ENCODE data around the gene TMEM121B.
"Not testable (repeated sequence)": the region's sequence is repeated elsewhere in the genome, so short reads cannot be mapped to it uniquely, and the experiment has no call there.

Gene TMEM121B

DNA sequence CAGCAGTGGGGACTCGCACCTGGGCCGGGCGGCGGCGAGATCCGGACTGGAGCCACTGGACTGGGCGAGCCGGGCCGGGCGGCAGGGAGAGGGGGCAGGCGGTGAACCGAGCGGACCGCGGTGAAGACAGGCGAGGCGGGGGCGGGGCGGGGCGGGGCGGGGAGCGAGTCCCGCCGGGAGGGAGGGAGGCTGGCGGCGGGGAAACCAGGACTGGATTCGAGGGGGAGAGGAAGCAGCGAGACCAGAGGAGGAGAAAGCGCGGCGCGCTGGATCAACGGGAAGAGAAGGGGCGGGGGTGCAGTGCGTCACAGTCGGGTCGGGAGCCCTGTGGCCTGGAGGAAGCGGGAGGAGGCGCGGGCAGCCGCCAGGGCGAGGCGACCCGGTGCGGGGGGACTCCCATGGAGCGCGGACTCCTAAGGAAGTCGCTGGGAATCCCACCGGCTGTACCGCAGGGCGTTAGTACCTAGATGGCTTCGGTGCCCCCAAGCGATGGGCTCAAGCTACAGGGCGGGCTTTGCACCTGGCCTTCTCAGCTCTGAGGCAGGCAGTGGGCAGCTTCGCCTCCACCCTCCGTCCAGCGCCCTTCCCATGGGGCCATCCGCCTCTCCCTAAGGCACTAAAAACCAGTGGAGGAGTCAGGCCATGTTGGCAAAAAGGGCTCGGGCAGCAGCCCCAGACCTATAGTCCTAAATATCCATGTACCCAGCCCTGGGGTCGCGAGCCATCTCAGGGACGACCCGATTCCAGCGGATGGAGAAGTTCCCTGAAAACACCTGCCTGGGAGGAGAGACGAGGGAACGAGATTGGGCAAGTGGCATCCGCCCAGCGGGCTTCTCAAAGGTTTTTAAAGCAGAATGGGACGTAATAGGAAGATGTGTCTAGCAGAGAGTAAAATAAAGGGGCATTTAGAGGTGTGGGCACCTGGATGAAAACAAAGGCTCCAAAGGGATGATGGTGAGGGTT lies at the start of gene TMEM121B:
Gene TMEM121B (minus strand): TSS at position 128 of the 963 bp plus-strand sequence. CDS start 233 bp downstream, outside the sequence.
- in situ Hi-C loops (cut with MboI; ENCODE audit: low sequenced_read_pairs), result no loop called here

DNA sequence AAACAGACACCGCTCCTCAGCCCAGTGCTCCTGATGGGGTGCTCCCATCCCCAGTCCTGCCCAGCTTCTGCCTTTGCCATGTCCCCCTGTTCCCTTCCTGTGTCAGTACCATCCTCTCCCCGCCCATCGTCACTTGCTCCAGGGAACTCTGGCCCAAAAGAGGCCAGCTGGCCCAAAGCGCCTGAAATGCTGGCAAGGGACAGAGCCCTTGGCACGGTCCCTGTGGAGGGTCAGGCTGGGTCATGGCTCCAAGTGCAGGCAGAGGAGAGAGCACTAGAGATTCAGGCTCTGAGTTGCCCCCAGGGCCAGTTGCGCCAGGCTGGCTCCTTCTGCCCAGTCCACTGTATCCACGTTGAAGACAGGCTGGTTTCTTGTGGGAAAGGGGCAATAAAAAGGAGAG lies 46.3 kb upstream of the TMEM121B start:
- in situ Hi-C loops (cut with MboI; ENCODE audit: low sequenced_read_pairs), result no loop called here

DNA sequence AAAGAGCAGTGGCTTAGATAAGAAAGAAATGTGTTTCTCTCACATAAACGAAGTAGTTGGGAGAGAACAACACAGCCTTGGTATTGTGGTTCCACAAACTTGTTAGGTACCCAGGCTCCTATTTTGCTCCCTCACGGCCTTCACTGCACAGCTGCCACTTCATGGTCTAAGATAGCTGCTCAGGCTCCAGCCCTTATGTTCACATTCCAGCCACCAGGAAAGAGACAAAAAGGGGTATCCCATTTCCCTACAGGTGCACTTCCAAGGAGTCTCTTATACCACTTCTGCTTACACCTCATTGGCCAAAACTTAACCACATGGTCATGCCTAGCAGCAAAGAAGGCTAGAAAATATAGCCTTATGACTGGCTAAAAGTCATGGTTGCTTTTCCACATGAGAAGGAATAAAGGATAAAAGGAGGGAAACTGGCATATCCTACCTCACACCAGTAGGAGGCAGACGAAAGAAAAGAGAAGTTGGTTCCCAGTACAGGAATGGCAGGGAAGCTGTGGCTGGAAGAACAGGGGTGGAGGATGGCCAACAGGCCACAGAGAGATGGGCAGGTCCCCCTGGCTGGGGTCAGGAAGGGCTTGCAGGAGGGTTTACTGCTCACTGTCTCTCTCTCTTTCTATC lies 43.3 kb upstream of the TMEM121B start:
- in situ Hi-C loops (cut with MboI; ENCODE audit: low sequenced_read_pairs), result no loop called here

DNA sequence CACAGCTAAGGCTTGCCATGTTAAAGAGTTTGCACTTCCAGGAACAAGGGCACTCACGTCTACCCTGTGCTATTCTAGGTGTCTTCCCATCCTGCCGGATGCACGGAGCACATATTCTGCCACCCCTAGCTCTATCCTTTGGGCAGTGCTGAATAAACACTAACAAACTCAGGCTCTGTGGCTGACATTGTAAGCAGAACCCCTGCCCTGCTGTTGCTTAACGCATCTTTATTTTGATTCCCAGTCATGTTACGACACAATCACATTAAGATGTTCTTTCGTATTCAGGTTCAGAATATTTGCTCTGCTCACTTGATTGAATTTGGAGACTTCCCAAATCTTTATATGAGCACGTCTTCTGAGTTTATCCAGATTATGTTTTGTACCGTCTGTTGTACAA lies 41.6 kb upstream of the TMEM121B start:
- in situ Hi-C loops (cut with MboI; ENCODE audit: low sequenced_read_pairs), result no loop called here

DNA sequence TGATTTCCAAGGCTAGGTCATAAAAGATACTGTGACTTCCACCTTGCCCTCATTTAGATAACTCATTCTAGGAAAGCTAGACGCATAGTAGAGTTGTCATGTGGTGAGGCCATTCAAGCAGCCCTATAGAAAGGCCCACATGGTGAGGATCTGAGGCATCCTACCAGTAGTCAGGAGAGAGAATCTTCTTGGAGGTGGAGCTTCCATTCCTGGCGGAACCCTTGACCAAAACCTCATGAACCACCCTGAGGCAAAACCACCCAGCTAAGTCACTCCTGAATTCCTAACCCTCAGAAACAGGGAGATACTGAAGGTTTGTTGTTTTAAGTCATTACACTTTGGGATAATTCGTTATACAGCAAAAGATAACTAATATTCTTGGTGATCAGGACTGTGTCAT lies 40.8 kb upstream of the TMEM121B start:
- in situ Hi-C loops (cut with MboI; ENCODE audit: low sequenced_read_pairs), result no loop called here

DNA sequence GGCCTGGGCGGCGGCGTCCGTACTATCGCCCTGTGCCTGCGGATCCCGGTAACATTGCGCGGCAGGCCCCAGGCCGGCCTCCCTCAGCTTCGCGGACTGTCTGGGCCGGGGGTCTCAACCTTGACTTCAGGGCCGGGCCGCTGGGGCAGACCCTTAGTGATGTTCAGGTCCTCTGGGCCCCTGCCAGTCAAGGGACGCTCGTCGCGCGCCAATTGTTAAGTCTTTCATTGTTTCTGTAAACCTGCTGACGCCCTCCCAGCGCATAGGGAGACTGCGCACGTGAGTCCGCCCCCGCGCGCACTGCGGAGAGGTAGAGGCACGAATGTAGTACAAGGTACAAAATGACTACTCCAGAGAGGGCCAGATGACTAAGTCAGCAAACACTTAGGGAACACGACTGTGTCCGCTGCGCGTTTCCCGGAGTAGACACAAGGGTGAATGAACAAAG lies 38.4 kb upstream of the TMEM121B start:
- in situ Hi-C loops (cut with MboI; ENCODE audit: low sequenced_read_pairs), result no loop called here

DNA sequence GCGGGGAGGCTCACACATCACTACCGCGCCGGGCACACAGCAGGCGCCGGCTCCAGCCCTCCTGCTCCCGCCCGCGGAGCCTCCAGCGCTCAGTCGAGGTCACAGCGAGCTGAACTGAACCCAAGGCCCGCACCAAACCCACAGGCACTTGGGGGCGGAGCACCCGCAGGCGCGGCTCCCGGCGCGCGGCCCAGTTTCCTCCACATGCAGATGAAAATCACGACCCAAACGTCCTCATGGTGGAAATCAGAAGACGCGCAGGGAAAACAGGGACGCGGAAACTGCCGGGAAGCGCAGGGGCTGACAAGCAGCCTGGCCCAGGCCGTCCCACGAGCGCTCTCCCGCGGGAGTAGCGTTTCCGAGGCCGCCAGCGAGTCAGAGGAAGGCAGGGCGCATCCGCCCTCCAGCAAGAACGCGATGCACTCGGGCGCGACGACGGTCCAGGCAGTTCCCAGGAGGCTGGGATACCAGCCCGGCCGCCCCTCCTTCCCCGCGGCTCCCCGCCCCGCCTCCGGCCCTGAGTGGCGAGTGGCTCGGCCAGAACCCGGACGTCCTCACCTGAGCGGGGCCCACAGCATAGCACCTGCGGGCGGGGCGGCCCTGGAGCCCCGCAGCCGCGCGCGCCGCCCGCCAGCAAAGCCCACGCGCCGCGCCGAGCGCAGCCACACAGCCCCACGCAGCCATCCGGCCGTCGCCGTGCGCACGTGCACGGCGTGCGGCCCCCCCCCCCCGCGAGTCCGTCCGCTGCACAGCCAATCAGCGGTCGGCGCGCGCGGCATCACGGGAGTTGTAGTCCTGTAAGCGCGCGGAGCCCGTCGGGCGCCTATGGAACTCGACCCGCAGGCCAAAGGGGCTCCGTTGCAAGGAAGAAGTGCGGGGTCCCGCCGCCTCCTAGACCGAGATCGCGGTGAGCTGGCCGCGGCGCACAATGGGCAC lies 37.7 kb upstream of the TMEM121B start, which contains the start of gene HDHD5:
Gene HDHD5 (minus strand): TSS at position 710 of the 936 bp plus-strand sequence. CDS start 26 bp downstream, at position 684.
- in situ Hi-C loops (cut with MboI; ENCODE audit: low sequenced_read_pairs), result no loop called here

DNA sequence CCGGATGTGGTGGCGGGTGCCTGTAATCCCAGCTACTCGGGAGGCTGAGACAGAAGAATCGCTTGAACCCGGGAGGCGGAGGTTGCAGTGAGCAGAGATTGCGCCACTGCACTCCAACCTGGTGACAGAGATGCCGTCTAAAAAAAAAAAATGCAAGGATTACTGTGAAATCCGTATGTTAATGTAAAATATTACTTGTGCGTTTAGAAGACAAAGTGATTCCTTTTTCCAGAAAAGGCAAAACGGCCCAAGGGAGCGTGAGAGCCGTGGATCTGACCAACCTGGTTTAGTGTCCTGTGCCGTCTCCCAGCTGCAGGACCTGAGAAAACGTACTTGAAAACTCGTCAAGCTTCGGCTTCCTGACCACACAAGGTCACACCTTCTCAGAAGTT lies 37.0 kb upstream of the TMEM121B start:
- in situ Hi-C loops (cut with MboI; ENCODE audit: low sequenced_read_pairs), result no loop called here

DNA sequence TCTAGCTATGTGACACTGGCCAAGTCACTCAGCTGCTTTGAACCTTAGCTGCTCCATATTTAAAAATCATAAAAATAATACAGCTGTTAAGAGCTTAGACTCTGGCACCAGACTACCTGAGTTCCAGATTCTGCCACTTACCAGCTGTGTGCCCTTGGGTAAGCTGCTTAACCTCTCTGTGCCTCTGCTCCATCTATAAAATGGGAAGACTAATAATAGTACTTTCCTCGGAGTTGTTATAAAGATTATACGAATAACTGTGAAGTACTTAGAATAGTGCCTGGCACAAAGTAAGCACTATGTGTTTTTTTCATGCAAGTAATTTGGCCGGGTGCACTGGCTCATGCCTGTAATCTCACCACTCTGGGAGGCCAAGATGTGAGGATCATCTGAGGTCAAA lies 36.6 kb upstream of the TMEM121B start:
- in situ Hi-C loops (cut with MboI; ENCODE audit: low sequenced_read_pairs), result no loop called here

DNA sequence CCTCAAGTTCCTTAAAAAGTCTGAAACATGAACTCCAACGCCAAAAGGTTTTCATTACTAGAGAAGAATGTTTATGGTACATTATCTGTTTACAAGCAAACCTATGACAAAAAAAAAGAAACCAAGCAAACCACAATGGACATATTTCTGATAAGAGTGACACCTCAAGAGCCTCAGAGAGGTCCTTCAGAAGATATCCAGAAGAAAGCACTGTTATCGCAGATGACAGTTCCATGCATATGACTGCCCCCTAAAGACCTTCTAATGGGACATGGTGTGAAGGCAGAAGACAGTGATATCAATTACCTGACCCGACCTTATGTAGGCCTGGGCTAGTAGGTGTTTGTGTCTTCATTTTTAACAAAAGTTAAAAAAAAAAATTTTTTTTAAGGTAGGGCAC lies 34.8 kb upstream of the TMEM121B start:
- in situ Hi-C loops (cut with MboI; ENCODE audit: low sequenced_read_pairs), result no loop called here

DNA sequence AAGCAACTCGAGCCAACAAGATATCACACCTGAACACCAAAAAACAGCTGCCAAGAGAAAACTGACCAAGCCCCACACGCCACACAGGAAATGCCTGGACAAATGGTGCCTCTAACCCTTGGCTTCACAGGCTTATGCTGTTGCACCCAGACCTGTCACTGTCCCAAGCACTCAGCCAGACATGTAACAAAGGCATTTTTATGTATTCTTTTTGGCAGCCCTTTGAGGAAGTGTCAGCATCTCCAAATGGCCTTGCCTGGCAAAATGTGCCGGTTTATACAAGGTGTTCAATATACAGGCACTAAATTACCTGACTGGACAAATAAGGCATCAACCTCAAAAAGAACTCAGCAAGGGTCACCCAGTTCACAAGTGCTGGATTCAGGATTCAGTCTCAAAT lies 31.8 kb upstream of the TMEM121B start:
- in situ Hi-C loops (cut with MboI; ENCODE audit: low sequenced_read_pairs), result no loop called here

DNA sequence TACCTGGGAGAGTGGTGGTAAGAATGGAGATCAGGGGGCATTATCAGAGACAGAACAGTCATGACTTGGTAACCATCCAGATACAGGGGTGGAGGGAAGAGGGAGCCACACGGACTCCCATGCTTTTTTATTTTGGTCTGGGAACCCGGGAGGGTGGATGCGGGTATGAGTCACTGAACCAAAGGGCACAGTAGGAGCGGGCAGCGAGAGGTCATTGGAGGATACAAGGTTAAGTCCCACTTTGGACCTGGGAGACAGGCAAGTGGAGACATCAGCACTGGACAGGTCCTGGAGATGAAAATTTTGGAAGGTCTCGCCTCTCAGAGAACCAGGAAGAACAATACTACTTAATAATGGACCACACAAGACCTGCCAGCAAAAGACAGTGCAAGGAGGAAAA lies 31.2 kb upstream of the TMEM121B start:
- in situ Hi-C loops (cut with MboI; ENCODE audit: low sequenced_read_pairs), result no loop called here

DNA sequence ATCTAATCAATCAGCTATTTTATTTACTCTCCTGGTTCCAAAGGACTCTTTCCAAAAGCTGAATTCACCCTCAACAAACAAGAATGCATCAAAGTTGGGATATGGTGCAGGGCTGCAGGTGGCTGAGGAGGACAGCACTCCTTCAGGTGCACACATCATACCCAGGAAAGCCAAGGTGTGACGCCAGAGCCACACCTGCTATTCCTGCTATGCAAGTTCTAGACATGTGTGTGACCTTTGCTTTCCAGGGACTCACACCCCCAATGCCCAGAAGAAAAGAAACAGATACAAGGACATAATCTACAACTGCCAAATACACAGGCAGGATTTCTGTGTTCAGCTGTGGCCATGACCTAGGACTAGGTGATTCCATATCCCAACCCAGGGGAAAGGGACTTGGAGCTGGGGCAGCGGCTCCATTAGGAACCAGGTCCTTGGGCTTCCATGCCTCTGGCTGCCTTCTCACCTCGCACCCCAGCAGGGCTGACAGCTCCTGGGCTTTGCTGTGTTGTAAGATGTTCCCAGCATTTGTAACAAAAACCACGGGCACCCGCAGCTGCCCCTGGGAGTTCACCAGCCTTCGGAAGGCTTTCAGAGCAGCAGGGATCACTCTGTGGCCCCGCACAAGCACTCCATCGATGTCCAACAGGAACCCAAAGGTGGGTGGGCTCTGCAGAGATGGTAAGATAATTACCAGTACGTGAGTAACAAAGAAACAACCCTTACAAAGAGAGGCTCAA lies 28.1 kb upstream of the TMEM121B start:
- in situ Hi-C loops (cut with MboI; ENCODE audit: low sequenced_read_pairs), result no loop called here

DNA sequence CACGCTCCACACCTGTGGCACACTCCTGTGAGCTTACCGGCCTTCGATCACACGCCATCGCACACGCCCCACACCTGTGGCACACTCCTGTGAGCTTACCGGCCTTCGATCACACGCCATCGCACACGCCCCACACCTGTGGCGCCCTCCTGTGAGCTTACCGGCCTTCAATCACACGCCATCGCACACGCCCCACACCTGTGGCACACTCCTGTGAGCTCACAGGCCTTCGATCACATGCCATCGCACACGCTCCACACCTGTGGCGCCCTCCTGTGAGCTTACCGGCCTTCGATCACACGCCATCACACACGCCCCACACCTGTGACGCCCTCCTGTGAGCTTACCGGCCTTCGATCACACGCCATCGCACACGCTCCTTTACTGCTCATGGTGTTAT lies 26.3 kb upstream of the TMEM121B start:
- in situ Hi-C loops (cut with MboI; ENCODE audit: low sequenced_read_pairs), result not testable (repeated sequence)

DNA sequence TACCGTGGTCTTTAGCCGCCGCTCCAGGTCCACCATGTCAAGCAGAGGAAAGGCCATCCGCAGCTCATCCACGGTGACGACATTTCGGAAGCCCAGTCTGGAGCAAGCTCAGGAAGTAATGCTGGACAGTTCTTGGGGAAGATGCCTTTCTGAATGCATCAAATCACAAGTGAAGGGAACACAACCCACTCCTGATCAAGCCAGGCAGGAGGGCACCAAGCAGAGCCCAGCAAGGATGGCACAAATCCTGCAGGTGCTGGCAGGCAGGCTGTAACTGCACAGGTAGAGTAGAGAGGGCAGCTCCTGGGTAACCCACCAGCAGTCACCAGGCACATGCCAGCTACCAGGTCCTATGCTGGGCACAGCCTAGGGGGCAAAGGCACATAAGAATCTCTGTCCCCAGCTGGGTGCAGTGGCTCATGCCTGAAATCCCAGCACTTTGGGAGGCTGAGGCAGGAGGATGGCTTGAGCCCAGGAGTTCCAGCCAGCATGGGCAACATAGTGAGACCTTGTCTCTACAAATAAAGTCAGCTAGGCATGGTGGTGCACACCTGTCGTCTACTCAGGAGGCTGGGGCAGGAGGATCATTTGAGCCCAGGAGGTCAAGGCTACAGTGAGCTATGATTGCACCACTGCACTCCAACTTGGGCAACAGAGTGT lies 24.0 kb upstream of the TMEM121B start:
- in situ Hi-C loops (cut with MboI; ENCODE audit: low sequenced_read_pairs), result no loop called here

DNA sequence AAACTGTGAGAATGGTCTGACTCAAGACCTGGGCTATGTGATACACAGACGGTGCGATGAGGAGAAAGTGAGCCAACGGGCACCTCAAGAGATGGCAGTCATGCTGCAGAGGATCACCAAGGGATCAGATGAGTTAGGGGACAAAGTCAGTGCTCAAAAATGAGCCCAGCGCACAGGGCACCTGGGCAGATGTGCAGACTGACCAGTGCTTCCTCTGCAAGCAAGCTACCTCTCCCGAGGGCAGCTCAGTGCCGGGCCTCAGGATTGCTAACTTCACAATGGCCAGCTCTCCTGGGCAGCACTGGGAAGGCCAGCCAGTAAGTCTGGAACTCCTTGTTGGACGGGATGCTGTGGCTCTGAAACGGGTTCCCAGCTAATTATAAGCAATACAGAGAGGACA lies 22.7 kb upstream of the TMEM121B start:
- in situ Hi-C loops (cut with MboI; ENCODE audit: low sequenced_read_pairs), result no loop called here

DNA sequence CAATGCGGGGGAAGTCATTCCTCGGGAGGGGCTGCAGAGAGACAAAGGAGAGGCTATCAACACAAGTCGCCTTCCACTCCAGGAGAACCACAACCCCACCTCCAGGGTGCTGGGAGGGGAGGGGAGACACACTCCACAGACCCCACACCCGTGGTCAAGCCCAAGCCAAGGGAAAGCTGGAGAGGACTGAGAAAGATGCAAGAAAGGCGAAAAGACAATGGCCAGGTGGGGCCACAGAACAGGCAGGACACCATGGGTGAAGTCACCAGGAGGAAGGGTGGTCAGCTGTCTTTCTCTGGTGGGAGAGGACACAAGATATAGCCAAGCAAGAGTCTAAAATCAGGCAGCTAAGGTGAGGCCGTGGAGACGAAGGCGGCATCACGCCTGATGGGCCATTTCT lies 21.9 kb upstream of the TMEM121B start:
- in situ Hi-C loops (cut with MboI; ENCODE audit: low sequenced_read_pairs), result no loop called here

DNA sequence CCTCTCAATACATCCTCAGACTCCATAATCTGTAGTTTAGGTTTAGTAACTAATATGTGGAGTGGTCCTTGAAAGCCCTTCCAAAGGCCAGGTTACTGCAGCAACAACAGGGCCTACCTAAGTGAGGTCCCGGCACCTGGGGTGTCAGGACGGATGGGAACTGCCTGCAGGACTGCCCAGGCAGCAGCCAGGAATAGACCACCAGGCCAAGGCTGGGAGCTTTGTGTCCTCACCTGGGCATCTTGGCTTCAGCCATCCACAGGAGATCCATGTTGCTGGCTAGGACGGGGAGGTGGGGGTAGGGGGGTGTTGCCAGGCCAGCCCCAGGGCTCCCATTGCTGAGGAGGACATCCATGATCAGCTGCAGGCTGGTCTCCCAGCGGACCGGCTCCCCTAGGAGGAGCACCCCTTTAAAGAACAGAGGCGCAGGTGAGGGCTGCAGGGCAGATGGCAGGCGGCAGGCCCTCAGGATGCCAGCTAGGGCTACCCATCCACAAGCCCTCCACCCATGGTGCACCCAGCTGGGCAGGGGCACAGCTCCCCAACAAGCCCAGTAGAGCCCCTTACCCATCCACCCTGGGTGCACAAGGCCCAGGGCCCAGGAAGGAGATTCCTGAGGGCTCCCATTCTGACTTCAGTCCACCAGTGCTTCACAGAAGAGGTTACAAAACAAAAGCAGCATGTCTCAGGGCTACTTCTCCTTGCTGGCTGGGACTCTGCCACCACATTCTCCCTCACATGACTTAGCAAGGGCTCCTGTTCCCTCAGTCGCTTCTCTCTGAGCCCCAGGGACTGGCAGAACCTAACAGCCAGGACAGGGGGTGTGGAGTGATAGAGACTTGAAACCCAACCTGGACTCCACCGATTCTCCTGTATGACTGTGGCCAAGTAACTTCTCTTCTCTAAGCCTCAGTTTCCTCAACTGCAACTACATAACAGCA lies 19.9 kb upstream of the TMEM121B start:
- in situ Hi-C loops (cut with MboI; ENCODE audit: low sequenced_read_pairs), result no loop called here

DNA sequence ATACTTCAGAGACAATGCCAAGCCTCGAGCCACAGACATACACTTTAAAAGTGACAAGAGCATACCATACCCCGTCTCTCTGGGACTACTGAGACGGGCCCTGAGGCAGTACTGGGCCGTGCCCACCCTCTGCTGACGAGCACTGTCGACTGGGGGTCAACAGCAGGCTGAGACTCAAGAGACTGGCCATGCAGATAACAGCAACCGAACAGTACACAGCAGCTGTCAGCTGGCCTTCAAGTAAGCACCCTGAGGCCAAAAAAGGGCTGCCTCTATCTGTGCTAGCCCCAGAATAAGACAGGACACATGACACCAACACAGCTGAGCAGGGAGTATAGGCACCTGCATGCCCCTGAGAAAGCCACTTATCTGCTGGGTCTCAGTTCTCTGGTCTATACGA lies 18.9 kb upstream of the TMEM121B start:
- in situ Hi-C loops (cut with MboI; ENCODE audit: low sequenced_read_pairs), result no loop called here
